HepG2 (cell line): ENCODE results near the gene SELENOM.

Source experiments
- ADNP ChIP-seq: sonication (generic); formaldehyde crosslinking; IDR thresholded peaks from 2 replicates; pipeline ENCODE4 v1.4.0; 2020; ENCODE audit warnings: missing genetic modification reagents
- ATF3 ChIP-seq: sonication (generic); formaldehyde crosslinking; IDR thresholded peaks from 2 replicates; pipeline ENCODE4 v1.4.0; 2020; ENCODE audit warnings: missing genetic modification reagents
- ERF ChIP-seq: IDR thresholded peaks from 2 replicates; pipeline ENCODE4 v1.6.1; 2018; ENCODE audit warnings: missing biosample characterization, missing genetic modification reagents
- FOXP1 ChIP-seq, 2 experiments: fragments of 450-650 bp in 1 of 2; IDR thresholded peaks; 2 replicates each; pipeline ENCODE4 v1.6.1; 2017 to 2018; ENCODE audit warnings: antibody characterized with exemption in 1 of 2
- POLR2A ChIP-seq, 2 experiments: IDR thresholded peaks; 2 replicates each; pipeline ENCODE4 v1.6.1; 2011; ENCODE audit warnings: low read depth in 2 of 2, low read length in 2 of 2, mild to moderate bottlenecking in 1 of 2, moderate library complexity in 1 of 2; ENCODE audit not compliant: insufficient read depth in 1 of 2
- POLR2AphosphoS2 ChIP-seq: IDR thresholded peaks from 2 replicates; pipeline ENCODE4 v1.6.1; 2011; ENCODE audit warnings: low read depth, low read length, improper control_type of control experiment
- SIN3A ChIP-seq: IDR thresholded peaks from 2 replicates; pipeline ENCODE4 v1.6.1; 2011; ENCODE audit warnings: low read depth, mild to moderate bottlenecking, control low read depth, low read length, borderline replicate concordance
- USF2 ChIP-seq, 2 experiments: sonication (generic) in 1 of 2; formaldehyde crosslinking in 1 of 2; IDR thresholded peaks; 2 replicates each; pipeline versions ENCODE4 v1.5.1 to v1.6.1; 2011 to 2020; ENCODE audit warnings: borderline replicate concordance in 1 of 2, low read depth in 1 of 2, low read length in 1 of 2, mild to moderate bottlenecking in 1 of 2, missing genetic modification reagents in 1 of 2, moderate library complexity in 1 of 2
- ZNF563 ChIP-seq: sonication (generic); formaldehyde crosslinking; IDR thresholded peaks from 2 replicates; pipeline ENCODE4 v1.8.0; 2022; ENCODE audit warnings: mild to moderate bottlenecking, moderate library complexity, missing genetic modification reagents
- ZZZ3 ChIP-seq: sonication (generic); formaldehyde crosslinking; IDR thresholded peaks from 2 replicates; pipeline ENCODE4 v1.4.0; 2020; ENCODE audit warnings: missing genetic modification reagents, mild to moderate bottlenecking, borderline replicate concordance

- TF ChIP-seq POLR2A (IDR thresholded peaks at IDR 0.05; ENCODE audit: insufficient read depth in 1 of 2, low read depth in 2 of 2, low read length in 2 of 2) (no peak), ADNP (CRISPR knock-in tag) (no peak), POLR2AphosphoS2 (no peak), ZZZ3 (CRISPR knock-in tag) (no peak), ZNF563 (no peak), USF2 (IDR thresholded peaks at IDR 0.05; ENCODE audit: low read depth, low read length) (no peak), USF2 (CRISPR knock-in tag; IDR thresholded peaks at IDR 0.05; ENCODE audit: borderline replicate concordance) (no peak), ATF3 (CRISPR knock-in tag) (no peak), FOXP1 (IDR thresholded peaks at IDR 0.05) (no peak), FOXP1 (CRISPR knock-in tag; IDR thresholded peaks at IDR 0.05) (no peak), SIN3A (no peak), ERF (CRISPR knock-in tag) (no peak)
Measured at GRCh38 chr22:31103899-31104694, 3.3 kb downstream of the SELENOM start.
